K562 (cell line): ENCODE results near the gene LMO2. TPM values are rescaled to one million over a fixed set of nuclear protein-coding genes. Genes with fewer than 3 reads are reported as not detected.

ENCODE experiments used
- CBX3 ChIP-seq, 2 experiments: IDR thresholded peaks; 1 replicate in 1 of 2; 2 replicates in 1 of 2; pipeline ENCODE4 v1.6.1; 2012; ENCODE audit warnings: inconsistent platforms in 2 of 2, low read length in 2 of 2, borderline replicate concordance in 1 of 2, control low read depth in 1 of 2
- DACH1 ChIP-seq: fragments of 450-650 bp; IDR thresholded peaks from 2 replicates; pipeline ENCODE4 v1.6.1; 2018; ENCODE audit not compliant: partially characterized antibody
- ETV5 ChIP-seq: sonication (generic); formaldehyde crosslinking; IDR thresholded peaks from 2 replicates; pipeline ENCODE4 v1.4.0; 2020; ENCODE audit warnings: low read depth, mild to moderate bottlenecking, missing genetic modification reagents
- HSF4 ChIP-seq: fragments of 250-450 bp; sonication (Bioruptor Pico); IDR thresholded peaks from 2 replicates; pipeline ENCODE4 v2.1.2; 2022; ENCODE audit warnings: mild to moderate bottlenecking, moderate library complexity, borderline replicate concordance
- LCOR ChIP-seq: sonication (generic); formaldehyde crosslinking; IDR thresholded peaks from 2 replicates; pipeline ENCODE4 v1.8.0; 2022; ENCODE audit warnings: mild to moderate bottlenecking, missing genetic modification reagents
- MAFK ChIP-seq: IDR thresholded peaks from 2 replicates; pipeline ENCODE4 v1.6.1; 2011; ENCODE audit warnings: low read length, improper control_type of control experiment
- SRSF9 ChIP-seq: fragments of 200-400 bp; formaldehyde crosslinking; IDR thresholded peaks from 2 replicates; pipeline ENCODE4 v1.6.1; 2017; ENCODE audit warnings: low read depth, low read length, borderline replicate concordance
- ZNF778 ChIP-seq: fragments of 450-650 bp; formaldehyde crosslinking; IDR thresholded peaks from 2 replicates; pipeline ENCODE4 v1.4.0; 2020; ENCODE audit warnings: mild to moderate bottlenecking, moderate library complexity
- polyA plus RNA-seq, 8 experiments: library from polyadenylated mRNA; depleted of rRNA in 4 of 8; stranded (reverse) in 5 of 8; unstranded in 3 of 8; fragments of >200 nt; fragmentation: Nextera tagmentation in 2 of 8; fragmentation: Illumina TruSeq in 1 of 8; extraction: Ambion mirVana in 2 of 8; extraction: Trizol in 1 of 8; gene quantifications; 2 replicates each; pipeline versions ENCODE4 v1.2.1 to v1.2.3, GENCODE V29; 2011 to 2014; ENCODE audit warnings: inconsistent platforms in 1 of 8, missing spikeins in 1 of 8
- total RNA-seq, 7 experiments: library from RNA; depleted of rRNA in 6 of 7; stranded (reverse); fragments of >200 nt in 6 of 7; fragmentation: Illumina TruSeq in 2 of 7; extraction: Trizol in 2 of 7; gene quantifications; 2 replicates each; pipeline versions ENCODE4 v1.2.1 to v1.2.3, GENCODE V29; 2011 to 2021; ENCODE audit warnings: low replicate concordance in 1 of 7
- TF ChIP-seq, protein P1 (sequence below): conservative IDR thresholded peaks from 2 replicates; pipeline ENCODE4 v1.6.1; 2011; ENCODE audit warnings: low read depth, mild to moderate bottlenecking, low read length; ENCODE audit not compliant: control insufficient read depth
- TF ChIP-seq, protein P2 (sequence below), 3 experiments: fragments of 200-800 bp in 1 of 3; fragments of 250-450 bp in 1 of 3; fragments of 450-650 bp in 1 of 3; sonication (Bioruptor Pico) in 1 of 3; sonication (Bioruptor generic) in 1 of 3; formaldehyde crosslinking in 1 of 3; IDR thresholded peaks; 2 replicates each; pipeline versions ENCODE4 v1.6.1 to v1.8.0; 2016 to 2022; ENCODE audit warnings: mild to moderate bottlenecking in 2 of 3, missing genetic modification characterization in 2 of 3, missing compliant biosample characterization in 1 of 3, moderate library complexity in 1 of 3
- TF ChIP-seq, protein P3 (sequence below): fragments of 250-450 bp; sonication (Bioruptor Pico); IDR thresholded peaks from 2 replicates; pipeline ENCODE4 v1.8.0; 2022; ENCODE audit warnings: inconsistent platforms, mild to moderate bottlenecking, moderate library complexity, borderline replicate concordance
- TF ChIP-seq, protein P4 (sequence below), 2 experiments: IDR thresholded peaks; 2 replicates each; pipeline ENCODE4 v1.6.1; 2011; ENCODE audit warnings: borderline replicate concordance in 1 of 2, control low read depth in 1 of 2, low read depth in 1 of 2, low read length in 1 of 2, mild to moderate bottlenecking in 1 of 2, mixed read lengths in 1 of 2, moderate library complexity in 1 of 2; ENCODE audit not compliant: insufficient read depth in 1 of 2, insufficient read length in 1 of 2, poor library complexity in 1 of 2, severe bottlenecking in 1 of 2; ENCODE audit errors: extremely low read depth in 1 of 2
- TF ChIP-seq, protein P5 (sequence below): fragments of 450-650 bp; IDR thresholded peaks from 2 replicates; pipeline ENCODE4 v1.6.1; 2017; ENCODE audit warnings: antibody characterized with exemption, mild to moderate bottlenecking

LMO2 gene
- total and polyA plus RNA-seq, 9 of the 15 experiments (the other 6 are each of a cell fraction or from before 2014, with no cell fraction given) = 6.9 to 126 (median 91.5) TPM

DNA sequence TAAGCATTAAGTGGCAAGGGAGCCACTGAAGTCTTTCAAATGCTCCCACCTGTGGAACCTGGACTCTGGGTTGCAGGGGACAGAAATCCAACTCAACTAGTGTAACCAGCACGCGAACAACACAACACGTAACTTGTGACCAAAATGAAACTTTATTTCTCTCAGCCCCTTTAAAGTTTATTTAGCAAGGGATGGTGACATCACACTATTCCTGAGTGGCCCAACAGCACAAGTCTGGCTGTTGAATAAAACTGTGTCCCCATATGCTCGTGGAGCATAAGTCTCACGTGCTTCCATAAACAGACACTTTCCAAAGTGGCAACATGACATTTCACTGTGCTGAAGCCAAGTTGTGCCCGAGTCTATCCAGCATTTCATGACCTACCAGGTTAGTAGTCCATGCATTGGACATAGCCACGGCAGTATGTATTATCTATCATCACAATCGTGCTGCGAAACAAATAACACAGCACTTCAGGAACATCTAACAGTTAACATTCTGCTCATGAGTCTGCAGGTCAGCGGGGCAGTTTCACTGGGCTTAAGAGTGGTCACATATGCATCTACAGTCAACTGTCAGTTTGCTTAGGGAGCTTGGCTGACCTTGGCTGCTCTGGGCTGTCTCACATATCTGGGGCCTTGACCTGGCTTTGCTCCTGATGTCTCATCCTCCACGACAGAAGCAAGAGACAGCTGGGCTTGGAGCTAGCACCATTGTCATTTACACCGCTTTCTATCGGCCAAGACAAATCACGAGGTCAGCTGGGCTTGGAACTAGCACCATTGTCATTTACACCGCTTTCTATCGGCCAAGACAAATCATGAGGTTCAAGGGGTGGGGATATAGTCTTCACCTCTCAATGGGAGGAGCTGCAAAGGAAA, 35.0 kb upstream of the LMO2 start (continued):
- TF ChIP-seq, protein P1, sequence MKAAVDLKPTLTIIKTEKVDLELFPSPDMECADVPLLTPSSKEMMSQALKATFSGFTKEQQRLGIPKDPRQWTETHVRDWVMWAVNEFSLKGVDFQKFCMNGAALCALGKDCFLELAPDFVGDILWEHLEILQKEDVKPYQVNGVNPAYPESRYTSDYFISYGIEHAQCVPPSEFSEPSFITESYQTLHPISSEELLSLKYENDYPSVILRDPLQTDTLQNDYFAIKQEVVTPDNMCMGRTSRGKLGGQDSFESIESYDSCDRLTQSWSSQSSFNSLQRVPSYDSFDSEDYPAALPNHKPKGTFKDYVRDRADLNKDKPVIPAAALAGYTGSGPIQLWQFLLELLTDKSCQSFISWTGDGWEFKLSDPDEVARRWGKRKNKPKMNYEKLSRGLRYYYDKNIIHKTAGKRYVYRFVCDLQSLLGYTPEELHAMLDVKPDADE = no peak
- TF ChIP-seq DACH1 (peak; percentile 24), SRSF9 (no peak), HSF4 (CRISPR knock-in tag) (no peak), ZNF778 (CRISPR knock-in tag) (no peak), ETV5 (CRISPR knock-in tag) (no peak), CBX3 (IDR thresholded peaks at IDR 0.05; ENCODE audit: borderline replicate concordance in 1 of 2, low read length in 2 of 2) (peak in 1 of 2 experiments; percentile 12; a peak in 1 of 3 replicates), MAFK (0 out of 2 replicates have a peak, but pooled peaks have one; percentile 20), LCOR (no peak)
- TF ChIP-seq, protein P2, sequence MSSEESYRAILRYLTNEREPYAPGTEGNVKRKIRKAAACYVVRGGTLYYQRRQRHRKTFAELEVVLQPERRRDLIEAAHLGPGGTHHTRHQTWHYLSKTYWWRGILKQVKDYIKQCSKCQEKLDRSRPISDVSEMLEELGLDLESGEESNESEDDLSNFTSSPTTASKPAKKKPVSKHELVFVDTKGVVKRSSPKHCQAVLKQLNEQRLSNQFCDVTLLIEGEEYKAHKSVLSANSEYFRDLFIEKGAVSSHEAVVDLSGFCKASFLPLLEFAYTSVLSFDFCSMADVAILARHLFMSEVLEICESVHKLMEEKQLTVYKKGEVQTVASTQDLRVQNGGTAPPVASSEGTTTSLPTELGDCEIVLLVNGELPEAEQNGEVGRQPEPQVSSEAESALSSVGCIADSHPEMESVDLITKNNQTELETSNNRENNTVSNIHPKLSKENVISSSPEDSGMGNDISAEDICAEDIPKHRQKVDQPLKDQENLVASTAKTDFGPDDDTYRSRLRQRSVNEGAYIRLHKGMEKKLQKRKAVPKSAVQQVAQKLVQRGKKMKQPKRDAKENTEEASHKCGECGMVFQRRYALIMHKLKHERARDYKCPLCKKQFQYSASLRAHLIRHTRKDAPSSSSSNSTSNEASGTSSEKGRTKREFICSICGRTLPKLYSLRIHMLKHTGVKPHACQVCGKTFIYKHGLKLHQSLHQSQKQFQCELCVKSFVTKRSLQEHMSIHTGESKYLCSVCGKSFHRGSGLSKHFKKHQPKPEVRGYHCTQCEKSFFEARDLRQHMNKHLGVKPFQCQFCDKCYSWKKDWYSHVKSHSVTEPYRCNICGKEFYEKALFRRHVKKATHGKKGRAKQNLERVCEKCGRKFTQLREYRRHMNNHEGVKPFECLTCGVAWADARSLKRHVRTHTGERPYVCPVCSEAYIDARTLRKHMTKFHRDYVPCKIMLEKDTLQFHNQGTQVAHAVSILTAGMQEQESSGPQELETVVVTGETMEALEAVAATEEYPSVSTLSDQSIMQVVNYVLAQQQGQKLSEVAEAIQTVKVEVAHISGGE (CRISPR knock-in tag; IDR thresholded peaks at IDR 0.05) = no peak
- TF ChIP-seq, protein P3, sequence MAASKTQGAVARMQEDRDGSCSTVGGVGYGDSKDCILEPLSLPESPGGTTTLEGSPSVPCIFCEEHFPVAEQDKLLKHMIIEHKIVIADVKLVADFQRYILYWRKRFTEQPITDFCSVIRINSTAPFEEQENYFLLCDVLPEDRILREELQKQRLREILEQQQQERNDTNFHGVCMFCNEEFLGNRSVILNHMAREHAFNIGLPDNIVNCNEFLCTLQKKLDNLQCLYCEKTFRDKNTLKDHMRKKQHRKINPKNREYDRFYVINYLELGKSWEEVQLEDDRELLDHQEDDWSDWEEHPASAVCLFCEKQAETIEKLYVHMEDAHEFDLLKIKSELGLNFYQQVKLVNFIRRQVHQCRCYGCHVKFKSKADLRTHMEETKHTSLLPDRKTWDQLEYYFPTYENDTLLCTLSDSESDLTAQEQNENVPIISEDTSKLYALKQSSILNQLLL (CRISPR knock-in tag) = no peak
- TF ChIP-seq, protein P4, sequence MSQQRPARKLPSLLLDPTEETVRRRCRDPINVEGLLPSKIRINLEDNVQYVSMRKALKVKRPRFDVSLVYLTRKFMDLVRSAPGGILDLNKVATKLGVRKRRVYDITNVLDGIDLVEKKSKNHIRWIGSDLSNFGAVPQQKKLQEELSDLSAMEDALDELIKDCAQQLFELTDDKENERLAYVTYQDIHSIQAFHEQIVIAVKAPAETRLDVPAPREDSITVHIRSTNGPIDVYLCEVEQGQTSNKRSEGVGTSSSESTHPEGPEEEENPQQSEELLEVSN (IDR thresholded peaks at IDR 0.05; ENCODE audit: borderline replicate concordance in 1 of 2, extremely low read depth in 1 of 2, insufficient read depth in 1 of 2, insufficient read length in 1 of 2, low read depth in 1 of 2, low read length in 1 of 2, poor library complexity in 1 of 2, severe bottlenecking in 1 of 2) = peak in 1 of 2 experiments; percentile 23
- TF ChIP-seq, protein P5, sequence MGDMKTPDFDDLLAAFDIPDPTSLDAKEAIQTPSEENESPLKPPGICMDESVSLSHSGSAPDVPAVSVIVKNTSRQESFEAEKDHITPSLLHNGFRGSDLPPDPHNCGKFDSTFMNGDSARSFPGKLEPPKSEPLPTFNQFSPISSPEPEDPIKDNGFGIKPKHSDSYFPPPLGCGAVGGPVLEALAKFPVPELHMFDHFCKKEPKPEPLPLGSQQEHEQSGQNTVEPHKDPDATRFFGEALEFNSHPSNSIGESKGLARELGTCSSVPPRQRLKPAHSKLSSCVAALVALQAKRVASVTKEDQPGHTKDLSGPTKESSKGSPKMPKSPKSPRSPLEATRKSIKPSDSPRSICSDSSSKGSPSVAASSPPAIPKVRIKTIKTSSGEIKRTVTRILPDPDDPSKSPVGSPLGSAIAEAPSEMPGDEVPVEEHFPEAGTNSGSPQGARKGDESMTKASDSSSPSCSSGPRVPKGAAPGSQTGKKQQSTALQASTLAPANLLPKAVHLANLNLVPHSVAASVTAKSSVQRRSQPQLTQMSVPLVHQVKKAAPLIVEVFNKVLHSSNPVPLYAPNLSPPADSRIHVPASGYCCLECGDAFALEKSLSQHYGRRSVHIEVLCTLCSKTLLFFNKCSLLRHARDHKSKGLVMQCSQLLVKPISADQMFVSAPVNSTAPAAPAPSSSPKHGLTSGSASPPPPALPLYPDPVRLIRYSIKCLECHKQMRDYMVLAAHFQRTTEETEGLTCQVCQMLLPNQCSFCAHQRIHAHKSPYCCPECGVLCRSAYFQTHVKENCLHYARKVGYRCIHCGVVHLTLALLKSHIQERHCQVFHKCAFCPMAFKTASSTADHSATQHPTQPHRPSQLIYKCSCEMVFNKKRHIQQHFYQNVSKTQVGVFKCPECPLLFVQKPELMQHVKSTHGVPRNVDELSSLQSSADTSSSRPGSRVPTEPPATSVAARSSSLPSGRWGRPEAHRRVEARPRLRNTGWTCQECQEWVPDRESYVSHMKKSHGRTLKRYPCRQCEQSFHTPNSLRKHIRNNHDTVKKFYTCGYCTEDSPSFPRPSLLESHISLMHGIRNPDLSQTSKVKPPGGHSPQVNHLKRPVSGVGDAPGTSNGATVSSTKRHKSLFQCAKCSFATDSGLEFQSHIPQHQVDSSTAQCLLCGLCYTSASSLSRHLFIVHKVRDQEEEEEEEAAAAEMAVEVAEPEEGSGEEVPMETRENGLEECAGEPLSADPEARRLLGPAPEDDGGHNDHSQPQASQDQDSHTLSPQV = peak; percentile 81
